ENCODE measurements around the gene FSTL4.

Gene FSTL4

DNA sequence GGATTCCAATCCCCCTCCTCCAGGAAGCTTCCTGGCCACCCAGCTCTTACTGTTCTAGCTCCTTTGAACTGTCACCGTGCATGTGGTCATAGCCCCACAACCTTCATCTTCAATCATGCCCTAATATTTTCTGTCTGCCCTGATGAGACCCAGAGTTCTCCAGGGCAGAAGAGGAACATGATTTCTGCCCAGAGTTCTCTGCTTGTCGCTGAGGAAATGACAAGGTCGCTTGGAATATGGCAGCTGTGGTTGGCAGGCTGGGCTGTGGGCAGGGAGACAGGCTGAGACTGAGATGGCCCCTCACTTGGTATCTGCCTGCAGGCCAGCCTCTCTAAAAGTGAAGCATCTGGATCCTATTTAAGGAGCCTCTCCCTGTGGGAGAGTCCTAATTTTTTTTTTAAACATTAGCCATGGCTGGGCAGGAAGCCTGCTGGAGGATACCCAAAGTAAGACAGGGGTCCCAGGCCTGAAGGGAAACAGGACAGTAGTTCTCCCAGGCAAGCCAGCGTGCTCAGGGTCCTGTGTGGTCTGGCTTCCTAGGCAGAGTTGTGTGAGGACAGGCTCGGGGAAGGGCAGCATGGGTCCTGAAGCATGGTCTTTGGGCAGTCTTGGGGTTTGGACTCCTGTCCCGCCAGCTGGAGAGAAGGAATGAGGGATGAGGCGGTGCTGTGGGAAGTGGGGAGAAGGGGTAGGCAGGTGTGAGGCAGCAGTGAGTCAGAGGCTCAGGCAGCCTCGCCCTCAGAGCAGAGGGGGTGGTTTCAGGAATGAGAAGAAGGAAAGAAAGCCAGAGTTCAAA lies 242.1 kb downstream of the FSTL4 start:
- Mint-ChIP-seq H3K4me3 (no peak overlapping the region), H3K4me1 (ENCODE audit: low read depth in 2 of 2) (no peaks in the 10 kb centered on the region)
- DNase-seq: no peak

DNA sequence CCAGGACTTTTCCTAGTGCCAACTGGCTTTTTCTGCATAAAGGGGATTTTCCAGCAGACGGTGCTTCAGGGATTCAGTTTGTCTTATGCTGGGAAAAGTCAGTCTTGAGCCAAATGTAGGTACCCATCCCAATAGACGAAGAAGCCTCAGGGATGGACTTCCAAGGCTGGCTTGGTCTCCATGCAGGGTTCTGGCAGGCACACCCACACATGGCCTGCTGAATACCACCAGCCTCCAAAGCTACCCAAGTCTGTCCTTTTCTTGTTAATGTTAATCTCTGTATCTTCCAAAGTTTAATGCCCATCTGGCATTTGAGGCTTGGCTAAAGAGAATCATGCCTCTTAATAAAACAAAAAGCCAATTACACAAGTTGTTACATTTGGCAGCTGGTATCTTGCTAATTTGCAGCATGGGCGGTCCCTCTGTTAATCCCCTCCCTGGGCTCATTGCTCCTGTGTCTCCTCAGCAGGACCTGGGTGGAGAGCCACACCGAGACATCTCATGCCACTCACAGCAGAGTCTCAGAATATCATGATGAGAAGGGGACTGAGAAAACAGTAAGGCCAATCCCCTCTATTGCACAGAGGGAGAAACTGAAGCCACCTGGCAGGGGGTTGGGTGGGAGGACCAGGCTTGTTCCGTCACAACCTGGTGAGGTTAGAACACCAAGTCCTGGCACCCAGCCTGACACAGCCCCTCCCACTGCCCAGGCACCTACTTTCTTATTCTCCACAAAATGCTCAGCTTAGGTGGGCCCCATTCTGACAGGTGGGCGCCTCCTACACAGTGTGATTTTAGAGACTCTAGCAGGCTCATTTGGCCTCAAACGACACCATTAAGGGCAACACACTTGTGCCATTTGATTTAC lies 243.2 kb downstream of the FSTL4 start:
- Mint-ChIP-seq H3K27me3 (peaks cover 49 to 81% of the 10 kb centered on the region in 2 donors), H3K9me3 (no peaks in the 10 kb centered on the region), H3K36me3 (ENCODE audit: insufficient read depth) (no peaks in the 10 kb centered on the region), H3K4me1 (ENCODE audit: low read depth in 2 of 2) (no peaks in the 10 kb centered on the region), H3K4me3 (no peak overlapping the region), H3K27ac (no peak overlapping the region)
- no peak for ATAC-seq (replicated peaks)
- DNase-seq: no peak

More for the DNA sequence above, 242.1 kb downstream of the FSTL4 start:
- H3K27me3 Mint-ChIP-seq: peaks cover 54 to 83% of the 10 kb centered on the region in 2 donors
- no peak for ATAC-seq (replicated peaks)
- no peaks in the 10 kb centered on the region for H3K9me3 Mint-ChIP-seq
- no peak overlapping the region for H3K27ac Mint-ChIP-seq
- H3K36me3 Mint-ChIP-seq (ENCODE audit: insufficient read depth): no peaks in the 10 kb centered on the region

DNA sequence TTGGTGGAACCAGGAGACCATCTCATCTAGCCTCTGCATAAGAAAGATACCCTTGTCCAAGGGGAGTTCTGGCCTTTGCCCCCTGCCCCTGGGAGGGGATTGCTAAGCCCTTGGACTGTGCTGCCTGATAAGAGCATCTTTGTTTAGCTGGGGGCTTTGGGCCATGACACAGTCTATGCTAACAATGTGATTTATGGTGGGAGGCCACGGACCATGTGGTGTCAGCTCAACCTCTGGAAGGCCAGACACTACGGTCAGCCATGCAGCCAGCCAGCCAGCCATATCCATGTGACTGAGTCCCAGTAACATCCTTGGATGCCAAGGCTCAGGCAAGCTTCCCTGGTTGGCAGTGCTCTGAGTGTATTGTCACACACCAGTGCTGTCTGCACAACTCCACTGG lies 244.4 kb downstream of the FSTL4 start:
- Mint-ChIP-seq H3K4me3 (no peak overlapping the region), H3K27ac (no peak overlapping the region), H3K4me1 (ENCODE audit: low read depth in 2 of 2) (no peaks in the 10 kb centered on the region), H3K9me3 (no peaks in the 10 kb centered on the region), H3K36me3 (ENCODE audit: insufficient read depth) (no peaks in the 10 kb centered on the region), H3K27me3 (peaks cover 49 to 84% of the 10 kb centered on the region in 2 donors)
- DNase-seq (no peak), ATAC-seq (replicated peaks) (no peak)

DNA sequence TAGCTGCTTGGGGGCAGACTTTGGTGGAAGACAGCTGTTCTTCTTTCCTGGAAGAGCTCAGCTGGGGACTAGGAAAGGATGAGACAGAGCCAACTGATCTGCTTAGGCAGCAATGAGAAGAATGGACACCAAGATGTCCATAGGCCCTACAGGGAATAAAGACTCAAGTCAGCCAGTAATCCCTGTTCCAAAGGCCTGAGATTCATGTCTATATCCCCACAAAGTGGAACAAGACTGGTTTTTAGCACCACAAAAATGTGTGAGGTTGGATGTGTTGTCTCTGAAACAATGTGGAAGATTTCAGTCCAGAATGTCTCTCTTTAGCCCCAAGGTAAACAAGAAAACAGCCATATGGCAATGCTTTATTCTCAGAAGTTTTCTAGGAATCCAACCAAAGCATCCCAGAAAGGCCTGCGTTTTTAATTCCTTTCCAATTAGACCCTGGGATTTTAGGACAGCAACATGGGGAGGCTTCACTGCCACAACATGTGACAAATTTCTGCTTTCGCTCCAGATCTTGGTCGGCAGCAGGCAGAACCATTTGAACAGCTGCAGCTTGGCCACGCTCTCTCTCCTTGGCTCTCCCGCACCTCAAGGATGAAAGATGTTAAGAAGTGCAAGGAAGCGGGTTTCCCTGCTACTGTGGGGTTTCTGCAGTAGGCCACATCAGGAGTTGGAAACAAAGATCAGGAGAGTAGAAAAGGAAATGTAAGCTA lies 245.1 kb downstream of the FSTL4 start:
- H3K4me3 Mint-ChIP-seq: no peak overlapping the region
- H3K9me3 Mint-ChIP-seq: no peaks in the 10 kb centered on the region
- no peaks in the 10 kb centered on the region for H3K36me3 Mint-ChIP-seq (ENCODE audit: insufficient read depth)
- no peak for ATAC-seq (replicated peaks)
- H3K27ac Mint-ChIP-seq: no peak overlapping the region
- no peaks in the 10 kb centered on the region for H3K4me1 Mint-ChIP-seq (ENCODE audit: low read depth in 2 of 2)
- H3K27me3 Mint-ChIP-seq: peaks cover 49 to 78% of the 10 kb centered on the region in 2 donors
- DNase-seq: no peak

DNA sequence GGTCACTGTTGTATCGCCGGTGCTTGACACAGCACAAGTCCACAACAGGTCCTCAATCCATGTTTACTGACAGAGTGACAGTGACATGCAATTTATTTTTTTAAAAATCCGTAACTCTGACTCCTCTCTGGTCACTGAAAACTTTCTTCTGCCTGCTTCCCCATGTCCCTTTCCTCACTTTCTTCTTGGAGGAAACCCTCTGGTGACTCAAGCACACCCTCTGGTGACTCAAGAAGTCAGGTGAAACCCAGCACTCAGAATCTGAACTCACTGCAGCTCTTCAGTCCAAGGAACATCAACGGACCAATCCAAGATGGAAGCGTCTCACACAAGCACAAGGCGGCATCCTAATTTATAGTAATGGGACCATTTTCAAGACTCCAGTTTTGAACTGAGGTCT lies 245.9 kb downstream of the FSTL4 start:
- no peaks in the 10 kb centered on the region for H3K4me1 Mint-ChIP-seq (ENCODE audit: low read depth in 2 of 2)
- ATAC-seq (replicated peaks): no peak
- H3K4me3 Mint-ChIP-seq: no peak overlapping the region
- no peaks in the 10 kb centered on the region for H3K9me3 Mint-ChIP-seq
- no peak overlapping the region for H3K27ac Mint-ChIP-seq
- H3K27me3 Mint-ChIP-seq: peaks cover 42 to 72% of the 10 kb centered on the region in 2 donors
- H3K36me3 Mint-ChIP-seq (ENCODE audit: insufficient read depth): no peaks in the 10 kb centered on the region
- DNase-seq: no peak

DNA sequence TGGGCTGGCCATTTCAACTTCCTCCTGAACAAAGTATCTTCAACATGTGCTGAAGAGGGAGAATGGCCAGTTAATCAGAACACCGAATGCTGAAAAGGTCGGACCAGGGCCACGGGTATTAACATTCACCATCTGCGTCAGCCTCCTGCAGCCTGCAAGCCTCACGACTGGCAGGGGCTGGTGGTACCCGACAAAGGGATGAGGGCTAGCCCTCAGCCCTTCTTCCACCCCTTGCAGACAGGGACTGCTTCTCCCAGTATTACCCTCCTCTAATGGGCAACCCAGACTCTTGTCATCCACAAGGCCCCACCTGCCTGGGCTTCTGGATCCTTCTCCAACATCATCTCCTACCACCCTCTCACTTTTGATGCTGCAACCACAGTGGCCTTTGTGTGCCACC lies 246.6 kb downstream of the FSTL4 start:
- peaks cover 38 to 72% of the 10 kb centered on the region in 2 donors for H3K27me3 Mint-ChIP-seq
- H3K4me1 Mint-ChIP-seq (ENCODE audit: low read depth in 2 of 2): no peaks in the 10 kb centered on the region
- DNase-seq: no peak
- H3K4me3 Mint-ChIP-seq: no peak overlapping the region
- H3K27ac Mint-ChIP-seq: no peak overlapping the region
- no peak for ATAC-seq (replicated peaks)
- H3K36me3 Mint-ChIP-seq (ENCODE audit: insufficient read depth): no peaks in the 10 kb centered on the region
- no peaks in the 10 kb centered on the region for H3K9me3 Mint-ChIP-seq

DNA sequence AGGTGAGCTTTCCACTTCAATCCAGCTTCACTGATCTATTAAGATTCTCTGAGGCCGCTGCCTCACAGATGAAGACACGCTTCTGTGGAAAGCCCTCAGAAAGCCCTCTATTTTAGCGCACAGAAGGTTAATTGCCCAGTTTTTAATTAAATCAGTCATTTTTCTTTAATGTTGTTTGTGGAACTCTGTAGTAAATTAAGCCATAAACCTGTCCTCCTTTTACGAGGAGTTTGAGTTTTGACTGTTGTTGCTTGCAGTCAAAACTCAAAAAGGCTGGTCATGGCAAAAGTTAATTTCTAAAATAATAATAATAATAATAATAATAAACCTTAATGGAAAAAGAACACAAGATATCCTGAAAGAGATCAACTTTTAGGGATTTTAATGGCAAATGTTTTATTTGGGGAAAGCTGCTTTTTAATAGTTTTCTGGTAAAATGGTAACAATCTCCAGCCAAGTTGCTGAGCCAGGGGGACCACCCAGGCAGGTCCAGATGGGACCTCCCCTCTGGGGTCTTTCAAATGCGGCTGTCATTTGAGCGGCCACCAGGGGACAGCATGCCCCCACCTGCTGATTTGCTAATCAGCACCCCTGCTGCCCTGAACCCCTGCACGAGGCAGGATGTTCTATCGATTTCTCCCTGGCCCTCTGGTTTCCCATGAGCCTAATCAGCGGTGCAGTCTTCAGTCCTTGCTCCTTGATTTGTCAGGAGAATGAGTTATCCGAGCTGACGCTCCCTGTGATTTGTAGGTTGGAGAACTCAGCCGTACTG lies 247.2 kb downstream of the FSTL4 start:
- no peak overlapping the region for H3K27ac Mint-ChIP-seq
- DNase-seq: no peak
- H3K9me3 Mint-ChIP-seq: no peaks in the 10 kb centered on the region
- H3K36me3 Mint-ChIP-seq (ENCODE audit: insufficient read depth): no peaks in the 10 kb centered on the region
- ATAC-seq (replicated peaks): no peak
- no peaks in the 10 kb centered on the region for H3K4me1 Mint-ChIP-seq (ENCODE audit: low read depth in 2 of 2)
- H3K27me3 Mint-ChIP-seq: peaks cover 32 to 66% of the 10 kb centered on the region in 2 donors
- H3K4me3 Mint-ChIP-seq: no peak overlapping the region

DNA sequence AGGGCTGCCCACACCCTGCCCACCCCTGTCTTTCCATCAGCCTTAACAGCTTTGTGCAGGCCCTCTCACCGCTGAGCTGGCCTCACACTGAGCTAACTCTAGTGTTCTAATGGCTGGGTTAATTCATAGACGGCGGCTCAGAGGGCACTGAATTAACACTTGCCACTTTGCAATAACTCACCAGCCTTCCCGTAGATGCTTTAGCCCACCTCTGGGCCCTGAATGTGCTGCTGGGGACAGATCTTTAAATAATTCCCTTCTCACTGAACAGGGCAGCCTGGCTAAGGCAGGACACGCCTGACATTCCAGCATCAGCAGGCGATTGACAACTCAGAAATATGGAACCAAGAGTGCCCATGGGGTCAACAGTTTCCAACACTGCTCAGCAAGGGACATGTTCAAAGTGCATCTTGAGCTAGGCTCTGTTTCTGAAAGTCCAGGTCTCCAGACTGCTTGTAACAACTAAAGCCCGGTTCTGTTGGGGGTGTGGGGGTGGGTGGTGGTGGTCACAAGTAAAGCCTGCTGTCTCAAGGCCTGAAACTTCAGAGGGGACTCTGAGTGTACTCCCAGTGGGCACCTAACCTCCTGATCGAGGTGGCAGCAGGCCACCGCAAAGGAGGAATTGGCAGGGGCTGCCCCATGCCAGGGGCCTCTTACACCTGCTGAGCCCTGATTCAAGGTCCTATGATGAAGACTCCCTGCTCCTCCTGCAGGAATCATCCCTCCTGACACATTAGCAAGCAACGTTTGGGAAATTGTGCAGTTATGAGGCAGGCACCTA lies 248.3 kb downstream of the FSTL4 start:
- Mint-ChIP-seq H3K4me3 (no peak overlapping the region), H3K4me1 (ENCODE audit: low read depth in 2 of 2) (no peaks in the 10 kb centered on the region), H3K9me3 (no peaks in the 10 kb centered on the region), H3K27ac (no peak overlapping the region), H3K36me3 (ENCODE audit: insufficient read depth) (no peaks in the 10 kb centered on the region), H3K27me3 (peaks cover 37 to 55% of the 10 kb centered on the region in 2 donors)
- ATAC-seq (replicated peaks) (no peak), DNase-seq (no peak)

DNA sequence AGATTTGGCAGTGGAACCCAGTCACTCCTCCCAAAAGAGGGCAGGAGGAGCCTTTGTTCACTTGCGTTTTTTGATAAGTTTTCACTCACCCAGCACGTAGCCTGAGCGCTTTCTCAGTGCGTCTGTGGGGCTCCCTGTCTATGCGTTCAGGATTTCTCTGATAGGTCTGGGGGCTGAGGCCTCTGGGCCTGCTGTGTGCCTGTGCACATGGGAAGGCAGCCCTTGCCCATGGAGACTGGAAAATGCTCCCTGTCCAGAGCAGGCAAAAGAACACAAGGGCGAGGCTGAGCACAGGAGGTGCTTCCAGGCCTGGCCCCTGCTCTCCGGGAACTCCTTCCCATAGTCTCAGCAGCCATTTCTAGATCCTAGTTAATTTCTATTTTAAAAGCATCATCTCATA lies 249.9 kb downstream of the FSTL4 start:
- Mint-ChIP-seq H3K4me3 (no peak overlapping the region), H3K27me3 (peaks cover 37 to 47% of the 10 kb centered on the region in 2 donors), H3K9me3 (no peaks in the 10 kb centered on the region), H3K36me3 (ENCODE audit: insufficient read depth) (no peaks in the 10 kb centered on the region), H3K27ac (no peak overlapping the region), H3K4me1 (ENCODE audit: low read depth in 2 of 2) (no peaks in the 10 kb centered on the region)
- no peak for DNase-seq
- ATAC-seq (replicated peaks): no peak

DNA sequence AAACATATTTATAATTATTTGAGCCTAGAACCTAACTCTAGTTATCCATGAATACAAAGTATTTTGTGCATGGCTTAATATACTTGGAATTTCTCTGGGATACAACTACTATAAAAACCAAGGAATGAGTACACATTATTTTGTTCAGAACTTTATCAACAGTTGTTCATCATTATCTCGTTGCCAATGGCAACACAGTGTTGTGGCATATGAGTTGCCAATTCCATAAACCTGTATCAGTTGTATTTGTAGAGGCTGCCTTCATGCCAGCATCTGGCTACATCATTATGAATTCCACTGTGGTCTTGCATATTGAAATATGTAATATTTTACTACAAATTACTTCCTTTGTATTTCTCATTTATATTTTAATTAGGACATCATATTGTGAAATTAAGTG lies 250.4 kb downstream of the FSTL4 start:
- H3K27me3 Mint-ChIP-seq: peaks cover 37 to 47% of the 10 kb centered on the region in 2 donors
- ATAC-seq (replicated peaks) (no peak), DNase-seq (no peak)
- no peak overlapping the region for H3K4me3 Mint-ChIP-seq
- no peaks in the 10 kb centered on the region for H3K36me3 Mint-ChIP-seq (ENCODE audit: insufficient read depth)
- H3K27ac Mint-ChIP-seq: no peak overlapping the region
- H3K9me3 Mint-ChIP-seq: no peaks in the 10 kb centered on the region
- H3K4me1 Mint-ChIP-seq (ENCODE audit: low read depth in 2 of 2): no peaks in the 10 kb centered on the region

DNA sequence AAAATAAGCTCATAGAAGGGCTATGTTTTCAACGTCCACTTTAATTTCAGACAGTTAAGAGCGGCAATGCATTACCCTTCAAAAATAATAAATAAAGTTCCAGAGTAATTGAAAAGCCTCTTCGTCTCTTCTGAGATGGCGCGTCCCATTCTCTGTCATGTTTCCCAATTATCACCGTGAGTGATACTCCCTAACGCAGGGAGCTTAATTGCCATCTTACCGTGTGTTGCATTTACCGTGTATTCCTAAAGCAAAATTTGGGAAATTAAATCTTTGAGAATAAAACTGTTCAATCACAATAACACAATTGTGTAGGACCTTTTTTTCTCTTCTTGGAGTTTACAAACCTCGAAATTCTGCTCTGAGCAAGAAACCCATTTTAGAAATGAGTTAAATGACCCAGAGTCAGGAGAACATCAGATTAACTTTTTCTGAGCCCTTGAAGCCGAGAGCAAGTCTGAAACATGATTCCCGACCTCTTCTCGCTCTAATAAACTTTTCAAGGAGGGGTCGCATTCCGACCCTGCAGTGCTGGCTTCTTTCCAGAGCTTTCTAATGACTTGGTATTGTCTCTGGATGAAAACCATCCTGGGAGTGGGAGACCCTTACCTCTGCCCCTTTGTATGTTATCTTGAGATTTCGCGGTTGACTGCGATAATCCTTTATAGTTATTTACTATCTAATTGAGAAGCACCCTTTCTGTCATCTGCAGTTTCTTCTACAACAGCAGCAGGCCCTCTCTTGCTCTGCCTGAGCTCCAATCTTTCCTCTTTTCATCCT lies 251.5 kb downstream of the FSTL4 start:
- DNase-seq (no peak), ATAC-seq (replicated peaks) (no peak)
- Mint-ChIP-seq H3K9me3 (no peaks in the 10 kb centered on the region), H3K27me3 (peaks cover 30 to 44% of the 10 kb centered on the region in 2 donors), H3K27ac (no peak overlapping the region), H3K4me3 (no peak overlapping the region), H3K36me3 (ENCODE audit: insufficient read depth) (peaks cover under 1% of the 10 kb centered on the region), H3K4me1 (ENCODE audit: low read depth in 2 of 2) (no peaks in the 10 kb centered on the region)

DNA sequence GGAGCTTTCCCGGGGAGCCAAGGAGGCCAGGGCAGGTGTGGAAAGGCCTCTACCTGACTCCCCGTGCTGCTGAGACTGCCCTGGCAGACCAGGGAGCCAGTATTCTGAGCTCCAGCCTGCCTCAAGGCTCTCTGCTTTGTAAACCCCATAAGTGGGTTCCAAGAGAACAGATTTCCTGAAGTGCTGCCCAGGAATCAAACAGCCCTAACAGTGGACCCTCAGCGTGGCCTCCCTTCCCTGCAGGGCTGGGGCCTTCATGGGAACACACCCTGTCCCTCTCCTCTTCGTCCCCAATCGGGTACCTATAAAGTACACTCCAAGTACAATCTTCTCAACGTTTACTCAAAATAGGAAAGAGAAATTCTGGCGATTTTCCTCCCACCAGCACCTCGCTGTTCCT lies 252.5 kb downstream of the FSTL4 start:
- peaks cover 26 to 39% of the 10 kb centered on the region in 2 donors for H3K27me3 Mint-ChIP-seq
- ATAC-seq (replicated peaks): no peak
- no peak overlapping the region for H3K4me3 Mint-ChIP-seq
- peaks cover 2% of the 10 kb centered on the region for H3K36me3 Mint-ChIP-seq (ENCODE audit: insufficient read depth)
- no peak overlapping the region for H3K27ac Mint-ChIP-seq
- no peaks in the 10 kb centered on the region for H3K9me3 Mint-ChIP-seq
- no peak for DNase-seq
- no peaks in the 10 kb centered on the region for H3K4me1 Mint-ChIP-seq (ENCODE audit: low read depth in 2 of 2)
